ENCODE measurements around the gene NME2. TPM values are rescaled to one million over a fixed set of nuclear protein-coding genes. Genes with fewer than 3 reads are reported as not detected.
"Not testable (repeated sequence)": the region's sequence is repeated elsewhere in the genome, so short reads cannot be mapped to it uniquely, and the experiment has no call there.

Gene NME2
- total and polyA plus RNA-seq, 9 donors: 333 to 469 (median 374) TPM

- 7% methylated on average over 9 of the region's 23 CpGs for WGBS (ENCODE audit: insufficient coverage)
- H3K36me3 ChIP-seq (ENCODE audit: control insufficient read depth, insufficient read depth, low read length): no peaks in the 10 kb centered on the region
- H3K27me3 ChIP-seq (ENCODE audit: control insufficient read depth, insufficient read depth, low read length): no peaks in the 10 kb centered on the region
- no peaks in the 10 kb centered on the region for H3K9me3 ChIP-seq (replicated peaks; ENCODE audit: control insufficient read depth, low read depth, low read length)
- H3K27ac ChIP-seq (ENCODE audit: low read length): peak overlapping the region; percentile 100
- DNase-seq: peak; percentile 88
- peaks cover 13% of the 10 kb centered on the region for H3K4me1 ChIP-seq (ENCODE audit: control insufficient read depth, insufficient read depth, low read length)
- peak overlapping the region; percentile 86 for H3K4me3 ChIP-seq (ENCODE audit: low read length)
These were observed 44.4 kb upstream of the NME2 start for GRCh38 chr17:51121620-51122472.

GRCh38 chr17:51122473-51123115 is 43.6 kb upstream of the NME2 start:
- Histone ChIP-seq H3K27ac (ENCODE audit: low read length) (peak overlapping the region; percentile 100), H3K4me1 (ENCODE audit: control insufficient read depth, insufficient read depth, low read length) (peaks cover 13% of the 10 kb centered on the region)
- H3K4me3 ChIP-seq (ENCODE audit: low read length); H3K27me3 ChIP-seq (ENCODE audit: control insufficient read depth, insufficient read depth, low read length); H3K9me3 ChIP-seq (replicated peaks; ENCODE audit: control insufficient read depth, low read depth, low read length); DNase-seq; H3K36me3 ChIP-seq (ENCODE audit: control insufficient read depth, insufficient read depth, low read length): not testable (repeated sequence)
- 88% methylated on average over 3 of the region's 10 CpGs for WGBS (ENCODE audit: insufficient coverage)

GRCh38 chr17:51124640-51125503 is 41.3 kb upstream of the NME2 start:
- no peaks in the 10 kb centered on the region for H3K9me3 ChIP-seq (replicated peaks; ENCODE audit: control insufficient read depth, low read depth, low read length)
- H3K27ac ChIP-seq (ENCODE audit: low read length): no peak overlapping the region
- WGBS (ENCODE audit: insufficient coverage): 78% methylated on average over 5 of the region's 5 CpGs
- no peaks in the 10 kb centered on the region for H3K27me3 ChIP-seq (ENCODE audit: control insufficient read depth, insufficient read depth, low read length)
- H3K4me3 ChIP-seq (ENCODE audit: low read length): no peak overlapping the region
- H3K36me3 ChIP-seq (ENCODE audit: control insufficient read depth, insufficient read depth, low read length): no peaks in the 10 kb centered on the region
- peaks cover 2% of the 10 kb centered on the region for H3K4me1 ChIP-seq (ENCODE audit: control insufficient read depth, insufficient read depth, low read length)
- no peak for DNase-seq

- Histone ChIP-seq H3K4me1 (ENCODE audit: control insufficient read depth, insufficient read depth, low read length) (no peaks in the 10 kb centered on the region), H3K36me3 (ENCODE audit: control insufficient read depth, insufficient read depth, low read length) (no peaks in the 10 kb centered on the region), H3K27me3 (ENCODE audit: control insufficient read depth, insufficient read depth, low read length) (no peaks in the 10 kb centered on the region), H3K27ac (ENCODE audit: low read length) (no peak overlapping the region), H3K9me3 (replicated peaks; ENCODE audit: control insufficient read depth, low read depth, low read length) (no peaks in the 10 kb centered on the region), H3K4me3 (ENCODE audit: low read length) (no peak overlapping the region)
- peak; percentile 14 for DNase-seq
- WGBS (ENCODE audit: insufficient coverage): 57% methylated on average over 1 of the region's 3 CpGs
These were observed 38.1 kb upstream of the NME2 start for GRCh38 chr17:51128076-51128475.

GRCh38 chr17:51132964-51133319 is 33.3 kb upstream of the NME2 start:
- H3K4me3 ChIP-seq (ENCODE audit: low read length): no peak overlapping the region
- no peaks in the 10 kb centered on the region for H3K4me1 ChIP-seq (ENCODE audit: control insufficient read depth, insufficient read depth, low read length)
- no peak overlapping the region for H3K27ac ChIP-seq (ENCODE audit: low read length)
- H3K27me3 ChIP-seq (ENCODE audit: control insufficient read depth, insufficient read depth, low read length): no peaks in the 10 kb centered on the region
- H3K9me3 ChIP-seq (replicated peaks; ENCODE audit: control insufficient read depth, low read depth, low read length): no peaks in the 10 kb centered on the region
- no peaks in the 10 kb centered on the region for H3K36me3 ChIP-seq (ENCODE audit: control insufficient read depth, insufficient read depth, low read length)
- no peak for DNase-seq

- no peak overlapping the region for H3K4me3 ChIP-seq (ENCODE audit: low read length)
- no peak for DNase-seq
- no peak overlapping the region for H3K27ac ChIP-seq (ENCODE audit: low read length)
- no peaks in the 10 kb centered on the region for H3K36me3 ChIP-seq (ENCODE audit: control insufficient read depth, insufficient read depth, low read length)
- H3K9me3 ChIP-seq (replicated peaks; ENCODE audit: control insufficient read depth, low read depth, low read length): no peaks in the 10 kb centered on the region
- no peaks in the 10 kb centered on the region for H3K27me3 ChIP-seq (ENCODE audit: control insufficient read depth, insufficient read depth, low read length)
- H3K4me1 ChIP-seq (ENCODE audit: control insufficient read depth, insufficient read depth, low read length): no peaks in the 10 kb centered on the region
- no CpG with 5 or more reads among the region's 2 CpGs for WGBS (ENCODE audit: insufficient coverage)
These were observed 32.8 kb upstream of the NME2 start for GRCh38 chr17:51133365-51133764.

- no peaks in the 10 kb centered on the region for H3K9me3 ChIP-seq (replicated peaks; ENCODE audit: control insufficient read depth, low read depth, low read length)
- H3K4me3 ChIP-seq (ENCODE audit: low read length): no peak overlapping the region
- H3K4me1 ChIP-seq (ENCODE audit: control insufficient read depth, insufficient read depth, low read length): no peaks in the 10 kb centered on the region
- WGBS (ENCODE audit: insufficient coverage): 92% methylated on average over 3 of the region's 3 CpGs
- H3K27ac ChIP-seq (ENCODE audit: low read length): no peak overlapping the region
- H3K36me3 ChIP-seq (ENCODE audit: control insufficient read depth, insufficient read depth, low read length): no peaks in the 10 kb centered on the region
- no peak for DNase-seq
- H3K27me3 ChIP-seq (ENCODE audit: control insufficient read depth, insufficient read depth, low read length): no peaks in the 10 kb centered on the region
These were observed 30.3 kb upstream of the NME2 start for GRCh38 chr17:51135956-51136355.

- no peak for DNase-seq
- no CpG with 5 or more reads among the region's 2 CpGs for WGBS (ENCODE audit: insufficient coverage)
- H3K4me1 ChIP-seq (ENCODE audit: control insufficient read depth, insufficient read depth, low read length): no peaks in the 10 kb centered on the region
- no peaks in the 10 kb centered on the region for H3K9me3 ChIP-seq (replicated peaks; ENCODE audit: control insufficient read depth, low read depth, low read length)
- no peaks in the 10 kb centered on the region for H3K27me3 ChIP-seq (ENCODE audit: control insufficient read depth, insufficient read depth, low read length)
- no peaks in the 10 kb centered on the region for H3K36me3 ChIP-seq (ENCODE audit: control insufficient read depth, insufficient read depth, low read length)
- no peak overlapping the region for H3K27ac ChIP-seq (ENCODE audit: low read length)
- no peak overlapping the region for H3K4me3 ChIP-seq (ENCODE audit: low read length)
These were observed 23.6 kb upstream of the NME2 start for GRCh38 chr17:51142597-51142996.

- no peaks in the 10 kb centered on the region for H3K4me1 ChIP-seq (ENCODE audit: control insufficient read depth, insufficient read depth, low read length)
- DNase-seq: no peak
- no peak overlapping the region for H3K27ac ChIP-seq (ENCODE audit: low read length)
- no peak overlapping the region for H3K4me3 ChIP-seq (ENCODE audit: low read length)
- no CpG with 5 or more reads among the region's 6 CpGs for whole genome bisulfite sequencing (ENCODE audit: insufficient coverage)
- no peaks in the 10 kb centered on the region for H3K9me3 ChIP-seq (replicated peaks; ENCODE audit: control insufficient read depth, low read depth, low read length)
- H3K27me3 ChIP-seq (ENCODE audit: control insufficient read depth, insufficient read depth, low read length): no peaks in the 10 kb centered on the region
- H3K36me3 ChIP-seq (ENCODE audit: control insufficient read depth, insufficient read depth, low read length): no peaks in the 10 kb centered on the region
These were observed 21.8 kb upstream of the NME2 start for GRCh38 chr17:51144266-51145022.
